Endothelial cell of hepatic sinusoid (primary cell): ENCODE measurements around the gene LMF1.

ENCODE experiments used
- in situ Hi-C: cut with HindIII; loops from 2 replicates; pipeline ENCODE4 v1.10.0; 2017; ENCODE audit warnings: low sequenced_read_pairs

Gene LMF1

GRCh38 chr16:986925-987582, 16.3 kb upstream of the LMF1 start:
- in situ Hi-C loops = loop anchor here (5.0 to 25.0 kb wide), 3 partner anchors 80 to 300 kb away; no protein-coding TSS in a partner anchor

GRCh38 chr16:986411-986810, 15.6 kb upstream of the LMF1 start:
- in situ Hi-C loops = loop anchor here (5.0 to 25.0 kb wide), 3 partner anchors 81 to 301 kb away; no protein-coding TSS in a partner anchor

GRCh38 chr16:985646-986400, 15.0 kb upstream of the LMF1 start:
- in situ Hi-C loops = loop anchor here (5.0 to 25.0 kb wide), 3 partner anchors 81 to 301 kb away; no protein-coding TSS in a partner anchor

- in situ Hi-C loops = loop anchor here (5.0 to 25.0 kb wide), 3 partner anchors 82 to 302 kb away; no protein-coding TSS in a partner anchor
Observed at GRCh38 chr16:984736-985636, 14.2 kb upstream of the LMF1 start.

- in situ Hi-C loops = loop anchor here (10.0 to 25.0 kb wide), 2 partner anchors 231 to 303 kb away; no protein-coding TSS in a partner anchor
Observed at GRCh38 chr16:984121-984694, 13.4 kb upstream of the LMF1 start.

GRCh38 chr16:983044-984030, 12.6 kb upstream of the LMF1 start:
- in situ Hi-C loops = loop anchor here (10.0 to 25.0 kb wide), 2 partner anchors 231 to 304 kb away; no protein-coding TSS in a partner anchor

- in situ Hi-C loops = loop anchor here (10.0 to 25.0 kb wide), 2 partner anchors 232 to 305 kb away; no protein-coding TSS in a partner anchor
Observed at GRCh38 chr16:982145-983043, 11.6 kb upstream of the LMF1 start.

GRCh38 chr16:981695-982144, 10.9 kb upstream of the LMF1 start, which contains the start of gene SOX8:
Gene SOX8, plus strand, starts transcription at chr16:981770. Its CDS starts 153 bp downstream, at chr16:981923.
- in situ Hi-C loops = loop anchor here (10.0 to 25.0 kb wide), 2 partner anchors 233 to 306 kb away; no protein-coding TSS in a partner anchor

GRCh38 chr16:980595-980854, 9.7 kb upstream of the LMF1 start:
- in situ Hi-C loops = loop anchor here (10.0 to 25.0 kb wide), 2 partner anchors 234 to 307 kb away; no protein-coding TSS in a partner anchor

GRCh38 chr16:979859-980594, 9.2 kb upstream of the LMF1 start:
- in situ Hi-C loops = loop anchor here (5.0 to 25.0 kb wide), 7 partner anchors 43 to 307 kb away; no protein-coding TSS in a partner anchor

- in situ Hi-C loops = loop anchor here (5.0 to 25.0 kb wide), 6 partner anchors 42 to 308 kb away; no protein-coding TSS in a partner anchor
Observed at GRCh38 chr16:979147-979546, 8.4 kb upstream of the LMF1 start.

GRCh38 chr16:978403-978802, 7.6 kb upstream of the LMF1 start:
- in situ Hi-C loops = loop anchor here (5.0 to 25.0 kb wide), 6 partner anchors 41 to 309 kb away; no protein-coding TSS in a partner anchor

GRCh38 chr16:977896-978295, 7.1 kb upstream of the LMF1 start:
- in situ Hi-C loops = loop anchor here (5.0 to 25.0 kb wide), 6 partner anchors 41 to 309 kb away; no protein-coding TSS in a partner anchor

- in situ Hi-C loops = loop anchor here (5.0 to 25.0 kb wide), 6 partner anchors 40 to 310 kb away; no protein-coding TSS in a partner anchor
Observed at GRCh38 chr16:977081-977701, 6.4 kb upstream of the LMF1 start.

GRCh38 chr16:976389-976931, 5.7 kb upstream of the LMF1 start:
- in situ Hi-C loops = loop anchor here (5.0 to 25.0 kb wide), 6 partner anchors 39 to 311 kb away; no protein-coding TSS in a partner anchor

- in situ Hi-C loops = loop anchor here (5.0 to 25.0 kb wide), 6 partner anchors 38 to 312 kb away; no protein-coding TSS in a partner anchor
Observed at GRCh38 chr16:975291-975690, 4.5 kb upstream of the LMF1 start.
